Esophagus muscularis mucosa (tissue), 4 donors: ENCODE measurements around the gene FADS2. TPM values are rescaled to one million over a fixed set of nuclear protein-coding genes. Genes with fewer than 3 reads are reported as not detected.

Experiments
- DNase-seq: peaks from one replicate; pipeline ENCODE4 v3.0.0-alpha.2; 2017; ENCODE audit errors: extremely low spot score
- H3K27ac ChIP-seq, 4 donors: fragments of 200-600 bp; sonication (generic); replicated peaks in 1 of 4; 1 replicate in 3 of 4; 2 replicates in 1 of 4; pipeline ENCODE4 v1.5.1; 2016 to 2019; ENCODE audit warnings: mild to moderate bottlenecking in 1 of 4
- H3K27me3 ChIP-seq, 4 donors: fragments of 200-600 bp; sonication (generic); one replicate each; pipeline versions ENCODE4 v1.5.1 to v1.6.0; 2016 to 2019
- H3K36me3 ChIP-seq, 4 donors: fragments of 200-600 bp; sonication (generic); one replicate each; pipeline ENCODE4 v1.5.1; 2016 to 2019
- H3K4me1 ChIP-seq, 4 donors: fragments of 200-600 bp; sonication (generic); one replicate each; pipeline ENCODE4 v1.5.1; 2016 to 2019
- H3K4me3 ChIP-seq, 4 donors: fragments of 200-600 bp; sonication (generic); 1 replicate in 2 of 4; 2 replicates in 2 of 4; pipeline ENCODE4 v1.5.1; 2016 to 2019; ENCODE audit warnings: mild to moderate bottlenecking in 4 of 4, moderate library complexity in 1 of 4
- H3K9me3 ChIP-seq, 4 donors: fragments of 200-600 bp; sonication (generic); 1 replicate in 3 of 4; 2 replicates in 1 of 4; pipeline ENCODE4 v1.5.1; 2016 to 2019
- EP300 ChIP-seq: sonication (generic); formaldehyde crosslinking; IDR thresholded peaks from one replicate; pipeline ENCODE4 v1.6.1; 2017; ENCODE audit warnings: antibody characterized with exemption
- POLR2A ChIP-seq: fragments of 450-650 bp; IDR thresholded peaks from one replicate; pipeline ENCODE4 v1.6.1; 2017; ENCODE audit warnings: antibody characterized with exemption, moderate library complexity, mild to moderate bottlenecking, low read depth
- POLR2AphosphoS5 ChIP-seq, 2 donors: sonication (generic); formaldehyde crosslinking; IDR thresholded peaks; one replicate each; pipeline ENCODE4 v1.6.1; 2017; ENCODE audit warnings: antibody characterized with exemption in 2 of 2
- WGBS: methylation state at CpG from one replicate; pipeline ENCODE4 v1.1.5; 2018; 5-methylcytosine and 5-hydroxymethylcytosine counted together
- intact Hi-C: fragments of 100-400 bp; cut with DNase I; formaldehyde crosslinking; loops from one replicate; pipeline ENCODE4 v1.15.1; 2023
- total RNA-seq, 4 donors: library from RNA; depleted of rRNA; stranded (reverse); fragments of >200 nt; gene quantifications; one replicate each; pipeline versions ENCODE4 v1.1.0 to v1.2.1, GENCODE V29; 2016
- TF ChIP-seq, protein P1 (sequence below), 3 experiments: fragments of 200-600 bp in 2 of 3; fragments of 450-650 bp in 1 of 3; sonication (generic) in 2 of 3; IDR thresholded peaks; one replicate each; pipeline ENCODE4 v1.5.1; 2017 to 2019; ENCODE audit warnings: antibody characterized with exemption in 3 of 3, mild to moderate bottlenecking in 2 of 3, moderate library complexity in 1 of 3

Gene FADS2
- total RNA-seq, 4 donors from 2014 or later = 15.9 to 32.8 (median 28.0) TPM

DNA sequence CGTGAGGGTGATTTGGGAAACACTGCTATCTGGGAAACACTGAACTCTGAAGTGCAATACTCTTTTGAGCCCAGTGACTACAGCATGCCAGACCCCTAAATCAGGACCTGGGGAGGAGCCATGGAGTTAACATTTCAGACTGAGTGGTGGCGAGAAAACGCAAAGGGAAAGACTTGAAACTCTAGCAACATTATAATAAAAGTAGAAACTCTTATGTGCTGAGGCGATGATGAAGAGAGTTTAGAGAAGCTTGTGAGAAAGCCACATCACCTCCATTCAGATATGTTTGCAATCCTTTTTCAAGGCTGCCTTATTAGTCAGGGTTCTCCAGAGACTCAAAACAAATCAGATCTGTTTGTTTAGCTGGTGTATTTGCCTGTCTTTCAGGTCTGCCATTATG lies 33.5 kb upstream of the FADS2 start:
- H3K4me3 ChIP-seq = no peak overlapping the region
- peaks cover 4 to 22% (median 18%) of the 10 kb centered on the region in 4 donors for H3K36me3 ChIP-seq
- WGBS = 92% methylated on average over 4 of the region's 4 CpGs
- no peaks in the 10 kb centered on the region for H3K9me3 ChIP-seq
- no peak for DNase-seq
- peaks cover 25 to 51% (median 37%) of the 10 kb centered on the region in 4 donors for H3K4me1 ChIP-seq
- H3K27me3 ChIP-seq = no peaks in the 10 kb centered on the region
- intact Hi-C loops = loop anchor here (10.0 kb wide), 1 partner anchor 290 kb away; no protein-coding TSS in a partner anchor
- H3K27ac ChIP-seq = no peak overlapping the region
- no peak for TF ChIP-seq EP300
- no peak for TF ChIP-seq POLR2AphosphoS5 (IDR thresholded peaks at IDR 0.05)
- TF ChIP-seq POLR2A = no peak
- TF ChIP-seq, protein P1, sequence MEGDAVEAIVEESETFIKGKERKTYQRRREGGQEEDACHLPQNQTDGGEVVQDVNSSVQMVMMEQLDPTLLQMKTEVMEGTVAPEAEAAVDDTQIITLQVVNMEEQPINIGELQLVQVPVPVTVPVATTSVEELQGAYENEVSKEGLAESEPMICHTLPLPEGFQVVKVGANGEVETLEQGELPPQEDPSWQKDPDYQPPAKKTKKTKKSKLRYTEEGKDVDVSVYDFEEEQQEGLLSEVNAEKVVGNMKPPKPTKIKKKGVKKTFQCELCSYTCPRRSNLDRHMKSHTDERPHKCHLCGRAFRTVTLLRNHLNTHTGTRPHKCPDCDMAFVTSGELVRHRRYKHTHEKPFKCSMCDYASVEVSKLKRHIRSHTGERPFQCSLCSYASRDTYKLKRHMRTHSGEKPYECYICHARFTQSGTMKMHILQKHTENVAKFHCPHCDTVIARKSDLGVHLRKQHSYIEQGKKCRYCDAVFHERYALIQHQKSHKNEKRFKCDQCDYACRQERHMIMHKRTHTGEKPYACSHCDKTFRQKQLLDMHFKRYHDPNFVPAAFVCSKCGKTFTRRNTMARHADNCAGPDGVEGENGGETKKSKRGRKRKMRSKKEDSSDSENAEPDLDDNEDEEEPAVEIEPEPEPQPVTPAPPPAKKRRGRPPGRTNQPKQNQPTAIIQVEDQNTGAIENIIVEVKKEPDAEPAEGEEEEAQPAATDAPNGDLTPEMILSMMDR (IDR thresholded peaks at IDR 0.05) = no peak

DNA sequence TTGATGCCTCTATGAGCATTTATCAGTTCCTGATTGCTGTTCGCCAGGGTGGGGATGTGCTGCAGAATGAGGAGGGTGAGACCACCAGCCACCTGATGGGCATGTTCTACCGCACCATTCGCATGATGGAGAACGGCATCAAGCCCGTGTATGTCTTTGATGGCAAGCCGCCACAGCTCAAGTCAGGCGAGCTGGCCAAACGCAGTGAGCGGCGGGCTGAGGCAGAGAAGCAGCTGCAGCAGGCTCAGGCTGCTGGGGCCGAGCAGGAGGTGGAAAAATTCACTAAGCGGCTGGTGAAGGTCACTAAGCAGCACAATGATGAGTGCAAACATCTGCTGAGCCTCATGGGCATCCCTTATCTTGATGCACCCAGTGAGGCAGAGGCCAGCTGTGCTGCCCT lies 32.6 kb upstream of the FADS2 start:
- intact Hi-C loops = loop anchor here (5.0 to 10.0 kb wide), 3 partner anchors 77 to 312 kb away; no protein-coding TSS in a partner anchor
- 78% methylated on average over 11 of the region's 12 CpGs for WGBS
- Histone ChIP-seq H3K4me1 (peaks cover 25 to 43% (median 37%) of the 10 kb centered on the region in 4 donors), H3K9me3 (no peaks in the 10 kb centered on the region), H3K36me3 (peaks cover 0 to 13% (median 10%) of the 10 kb centered on the region in 4 donors), H3K27ac (no peak overlapping the region), H3K4me3 (no peak overlapping the region), H3K27me3 (no peaks in the 10 kb centered on the region)
- no peak for DNase-seq
- TF ChIP-seq POLR2A = no peak
- TF ChIP-seq POLR2AphosphoS5 (IDR thresholded peaks at IDR 0.05) = no peak
- TF ChIP-seq, protein P1 (IDR thresholded peaks at IDR 0.05) = no peak
- TF ChIP-seq EP300 = no peak

DNA sequence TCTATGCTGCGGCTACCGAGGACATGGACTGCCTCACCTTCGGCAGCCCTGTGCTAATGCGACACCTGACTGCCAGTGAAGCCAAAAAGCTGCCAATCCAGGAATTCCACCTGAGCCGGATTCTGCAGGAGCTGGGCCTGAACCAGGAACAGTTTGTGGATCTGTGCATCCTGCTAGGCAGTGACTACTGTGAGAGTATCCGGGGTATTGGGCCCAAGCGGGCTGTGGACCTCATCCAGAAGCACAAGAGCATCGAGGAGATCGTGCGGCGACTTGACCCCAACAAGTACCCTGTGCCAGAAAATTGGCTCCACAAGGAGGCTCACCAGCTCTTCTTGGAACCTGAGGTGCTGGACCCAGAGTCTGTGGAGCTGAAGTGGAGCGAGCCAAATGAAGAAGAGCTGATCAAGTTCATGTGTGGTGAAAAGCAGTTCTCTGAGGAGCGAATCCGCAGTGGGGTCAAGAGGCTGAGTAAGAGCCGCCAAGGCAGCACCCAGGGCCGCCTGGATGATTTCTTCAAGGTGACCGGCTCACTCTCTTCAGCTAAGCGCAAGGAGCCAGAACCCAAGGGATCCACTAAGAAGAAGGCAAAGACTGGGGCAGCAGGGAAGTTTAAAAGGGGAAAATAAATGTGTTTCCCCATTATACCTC lies 32.1 kb upstream of the FADS2 start:
- Histone ChIP-seq H3K4me1 (peaks cover 20 to 38% (median 34%) of the 10 kb centered on the region in 4 donors), H3K27ac (no peak overlapping the region), H3K9me3 (no peaks in the 10 kb centered on the region), H3K4me3 (no peak overlapping the region), H3K27me3 (no peaks in the 10 kb centered on the region), H3K36me3 (peaks cover 0 to 11% (median 10%) of the 10 kb centered on the region in 4 donors)
- intact Hi-C loops = loop anchor here (2.0 to 10.0 kb wide), 4 partner anchors 76 to 311 kb away; no protein-coding TSS in a partner anchor
- DNase-seq = no peak
- TF ChIP-seq POLR2A (no peak), EP300 (no peak), POLR2AphosphoS5 (IDR thresholded peaks at IDR 0.05) (no peak)
- TF ChIP-seq, protein P1 (IDR thresholded peaks at IDR 0.05) = no peak
- 94% methylated on average over 17 of the region's 18 CpGs for WGBS

DNA sequence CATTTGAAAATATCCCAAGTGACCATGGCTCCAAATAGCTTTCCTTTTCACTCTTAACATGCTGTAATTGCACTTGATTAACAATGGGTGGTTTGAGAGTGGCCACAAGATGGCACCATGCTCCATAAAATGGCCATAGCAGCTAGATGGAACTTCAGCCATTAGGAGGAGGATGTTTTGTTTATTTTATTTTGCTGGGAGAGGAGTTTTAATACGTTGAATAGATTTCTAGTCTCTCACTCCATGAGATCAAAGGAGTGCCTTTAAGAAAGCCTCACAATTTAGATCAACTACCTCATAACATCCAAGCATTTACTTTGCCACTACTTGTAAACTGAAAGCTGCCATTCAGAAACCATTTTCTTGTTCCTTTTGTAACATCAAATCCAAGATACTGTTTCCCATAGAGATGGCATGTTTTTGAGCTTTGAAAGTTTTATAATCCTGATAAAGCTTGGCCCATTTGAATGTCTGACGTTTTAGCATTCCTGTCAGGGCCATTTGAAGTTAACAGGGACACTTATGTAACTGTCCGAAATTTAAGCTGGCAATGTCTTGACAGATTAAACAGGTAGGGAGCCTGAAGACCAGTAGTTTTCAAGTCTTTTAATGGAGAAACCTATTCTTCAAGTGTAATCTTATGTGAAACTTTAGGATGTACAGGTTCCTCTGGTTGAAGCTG lies 30.7 kb upstream of the FADS2 start:
- TF ChIP-seq, protein P1 (IDR thresholded peaks at IDR 0.05) = peak; percentile 82 to 95 (median 85)
- peak in 1 of 2 donors; percentile 36 for TF ChIP-seq POLR2AphosphoS5 (IDR thresholded peaks at IDR 0.05)
- no peak for TF ChIP-seq EP300
- H3K27me3 ChIP-seq = no peaks in the 10 kb centered on the region
- H3K4me3 ChIP-seq = peak overlapping the region in 1 of 4 donors; percentile 19
- 31% methylated on average over 3 of the region's 3 CpGs for WGBS
- no peak for DNase-seq
- H3K9me3 ChIP-seq = no peaks in the 10 kb centered on the region
- H3K36me3 ChIP-seq = peaks cover 0 to 21% (median 15%) of the 10 kb centered on the region in 4 donors
- H3K27ac ChIP-seq = peak overlapping the region; percentile 48 to 74 (median 68)
- H3K4me1 ChIP-seq = peaks cover 12 to 26% (median 24%) of the 10 kb centered on the region in 4 donors
- intact Hi-C loops = loop anchor here (2.0 to 10.0 kb wide), 4 partner anchors 75 to 310 kb away; no protein-coding TSS in a partner anchor
